ENCODE measurements around the gene MT1X.
A peak's percentile ranks its signal among the peaks of the same experiment; 100 is the strongest.

Gene MT1X

GRCh38 chr16:56640076-56640475, 42.2 kb upstream of the MT1X start:
- Histone ChIP-seq H3K4me1 (ENCODE audit: control insufficient read depth in 2 of 2, insufficient read depth in 2 of 2, low read length in 2 of 2) (peaks cover 24 to 25% of the 10 kb centered on the region in 2 donors), H3K27me3 (ENCODE audit: control insufficient read depth in 2 of 2, insufficient read depth in 2 of 2, low read length in 2 of 2) (peaks cover 18 to 27% of the 10 kb centered on the region in 2 donors), H3K9ac (ENCODE audit: low read depth in 1 of 2, low read length in 2 of 2) (no peak overlapping the region)

GRCh38 chr16:56641166-56641565, 41.1 kb upstream of the MT1X start:
- H3K9me3 ChIP-seq (ENCODE audit: control insufficient read depth in 2 of 2, low read length in 2 of 2) = no peaks in the 10 kb centered on the region
- H3K27me3 ChIP-seq (ENCODE audit: control insufficient read depth in 2 of 2, insufficient read depth in 2 of 2, low read length in 2 of 2) = peaks cover 15 to 22% of the 10 kb centered on the region in 2 donors
- no peaks in the 10 kb centered on the region for H3K36me3 ChIP-seq (ENCODE audit: control insufficient read depth in 2 of 2, insufficient read depth in 2 of 2, low read length in 2 of 2)
- no peak overlapping the region for H3K9ac ChIP-seq (ENCODE audit: low read depth in 1 of 2, low read length in 2 of 2)
- no peak overlapping the region for H3K27ac ChIP-seq (ENCODE audit: low read depth in 2 of 2, low read length in 2 of 2)
- no peak overlapping the region for H3K4me3 ChIP-seq (ENCODE audit: low read length in 2 of 2)
- H3K4me1 ChIP-seq (ENCODE audit: control insufficient read depth in 2 of 2, insufficient read depth in 2 of 2, low read length in 2 of 2) = peaks cover 24 to 25% of the 10 kb centered on the region in 2 donors

More at GRCh38 chr16:56640076-56640475, 42.2 kb upstream of the MT1X start:
- no peak overlapping the region for H3K27ac ChIP-seq (ENCODE audit: low read depth in 2 of 2, low read length in 2 of 2)
- H3K36me3 ChIP-seq (ENCODE audit: control insufficient read depth in 2 of 2, insufficient read depth in 2 of 2, low read length in 2 of 2) = no peaks in the 10 kb centered on the region
- no peak overlapping the region for H3K4me3 ChIP-seq (ENCODE audit: low read length in 2 of 2)
- H3K9me3 ChIP-seq (ENCODE audit: control insufficient read depth in 2 of 2, low read length in 2 of 2) = no peaks in the 10 kb centered on the region

GRCh38 chr16:56643080-56643778, 39.0 kb upstream of the MT1X start:
- Histone ChIP-seq H3K4me1 (ENCODE audit: control insufficient read depth in 2 of 2, insufficient read depth in 2 of 2, low read length in 2 of 2) (peaks cover 26 to 33% of the 10 kb centered on the region in 2 donors), H3K9me3 (ENCODE audit: control insufficient read depth in 2 of 2, low read length in 2 of 2) (no peaks in the 10 kb centered on the region), H3K27me3 (ENCODE audit: control insufficient read depth in 2 of 2, insufficient read depth in 2 of 2, low read length in 2 of 2) (peaks cover 3 to 16% of the 10 kb centered on the region in 2 donors), H3K4me3 (ENCODE audit: low read length in 2 of 2) (peak overlapping the region; percentile 57 to 63), H3K9ac (ENCODE audit: low read depth in 1 of 2, low read length in 2 of 2) (peak overlapping the region; percentile 72), H3K36me3 (ENCODE audit: control insufficient read depth in 2 of 2, insufficient read depth in 2 of 2, low read length in 2 of 2) (no peaks in the 10 kb centered on the region), H3K27ac (ENCODE audit: low read depth in 2 of 2, low read length in 2 of 2) (peak overlapping the region; percentile 6 to 49)

- Histone ChIP-seq H3K36me3 (ENCODE audit: control insufficient read depth in 2 of 2, insufficient read depth in 2 of 2, low read length in 2 of 2) (no peaks in the 10 kb centered on the region), H3K9me3 (ENCODE audit: control insufficient read depth in 2 of 2, low read length in 2 of 2) (no peaks in the 10 kb centered on the region), H3K27me3 (ENCODE audit: control insufficient read depth in 2 of 2, insufficient read depth in 2 of 2, low read length in 2 of 2) (peaks cover 3 to 16% of the 10 kb centered on the region in 2 donors), H3K4me1 (ENCODE audit: control insufficient read depth in 2 of 2, insufficient read depth in 2 of 2, low read length in 2 of 2) (peaks cover 26 to 33% of the 10 kb centered on the region in 2 donors), H3K27ac (ENCODE audit: low read depth in 2 of 2, low read length in 2 of 2) (peak overlapping the region; percentile 4 to 32), H3K9ac (ENCODE audit: low read depth in 1 of 2, low read length in 2 of 2) (peak overlapping the region; percentile 72), H3K4me3 (ENCODE audit: low read length in 2 of 2) (peak overlapping the region in 1 of 2 donors; percentile 57)
Measured at GRCh38 chr16:56643833-56644232, 38.4 kb upstream of the MT1X start.

GRCh38 chr16:56645311-56645710, 37.0 kb upstream of the MT1X start:
- H3K4me3 ChIP-seq (ENCODE audit: low read length in 2 of 2) = no peak overlapping the region
- no peak overlapping the region for H3K9ac ChIP-seq (ENCODE audit: low read depth in 1 of 2, low read length in 2 of 2)
- H3K36me3 ChIP-seq (ENCODE audit: control insufficient read depth in 2 of 2, insufficient read depth in 2 of 2, low read length in 2 of 2) = no peaks in the 10 kb centered on the region
- H3K4me1 ChIP-seq (ENCODE audit: control insufficient read depth in 2 of 2, insufficient read depth in 2 of 2, low read length in 2 of 2) = peaks cover 32 to 35% of the 10 kb centered on the region in 2 donors
- H3K9me3 ChIP-seq (ENCODE audit: control insufficient read depth in 2 of 2, low read length in 2 of 2) = no peaks in the 10 kb centered on the region
- H3K27me3 ChIP-seq (ENCODE audit: control insufficient read depth in 2 of 2, insufficient read depth in 2 of 2, low read length in 2 of 2) = peaks cover 0 to 16% of the 10 kb centered on the region in 2 donors
- H3K27ac ChIP-seq (ENCODE audit: low read depth in 2 of 2, low read length in 2 of 2) = no peak overlapping the region

- peaks cover 0 to 16% of the 10 kb centered on the region in 2 donors for H3K27me3 ChIP-seq (ENCODE audit: control insufficient read depth in 2 of 2, insufficient read depth in 2 of 2, low read length in 2 of 2)
- H3K9ac ChIP-seq (ENCODE audit: low read depth in 1 of 2, low read length in 2 of 2) = no peak overlapping the region
- H3K4me1 ChIP-seq (ENCODE audit: control insufficient read depth in 2 of 2, insufficient read depth in 2 of 2, low read length in 2 of 2) = peaks cover 32 to 35% of the 10 kb centered on the region in 2 donors
- H3K4me3 ChIP-seq (ENCODE audit: low read length in 2 of 2) = no peak overlapping the region
- no peaks in the 10 kb centered on the region for H3K36me3 ChIP-seq (ENCODE audit: control insufficient read depth in 2 of 2, insufficient read depth in 2 of 2, low read length in 2 of 2)
- no peak overlapping the region for H3K27ac ChIP-seq (ENCODE audit: low read depth in 2 of 2, low read length in 2 of 2)
- H3K9me3 ChIP-seq (ENCODE audit: control insufficient read depth in 2 of 2, low read length in 2 of 2) = no peaks in the 10 kb centered on the region
Measured at GRCh38 chr16:56645838-56646237, 36.4 kb upstream of the MT1X start.

GRCh38 chr16:56647641-56648431, 34.4 kb upstream of the MT1X start:
- H3K27me3 ChIP-seq (ENCODE audit: control insufficient read depth in 2 of 2, insufficient read depth in 2 of 2, low read length in 2 of 2) = peaks cover 0 to 12% of the 10 kb centered on the region in 2 donors
- H3K9ac ChIP-seq (ENCODE audit: low read depth in 1 of 2, low read length in 2 of 2) = peak overlapping the region; percentile 21 to 29
- H3K9me3 ChIP-seq (ENCODE audit: control insufficient read depth in 2 of 2, low read length in 2 of 2) = no peaks in the 10 kb centered on the region
- H3K4me1 ChIP-seq (ENCODE audit: control insufficient read depth in 2 of 2, insufficient read depth in 2 of 2, low read length in 2 of 2) = peaks cover 29 to 33% of the 10 kb centered on the region in 2 donors
- peak overlapping the region in 1 of 2 donors; percentile 13 for H3K4me3 ChIP-seq (ENCODE audit: low read length in 2 of 2)
- peak overlapping the region; percentile 57 to 68 for H3K27ac ChIP-seq (ENCODE audit: low read depth in 2 of 2, low read length in 2 of 2)
- no peaks in the 10 kb centered on the region for H3K36me3 ChIP-seq (ENCODE audit: control insufficient read depth in 2 of 2, insufficient read depth in 2 of 2, low read length in 2 of 2)

GRCh38 chr16:56649271-56649670, 33.0 kb upstream of the MT1X start:
- Histone ChIP-seq H3K9me3 (ENCODE audit: control insufficient read depth in 2 of 2, low read length in 2 of 2) (no peaks in the 10 kb centered on the region), H3K27ac (ENCODE audit: low read depth in 2 of 2, low read length in 2 of 2) (peak overlapping the region in 1 of 2 donors; percentile 44), H3K36me3 (ENCODE audit: control insufficient read depth in 2 of 2, insufficient read depth in 2 of 2, low read length in 2 of 2) (no peaks in the 10 kb centered on the region), H3K9ac (ENCODE audit: low read depth in 1 of 2, low read length in 2 of 2) (no peak overlapping the region), H3K4me3 (ENCODE audit: low read length in 2 of 2) (no peak overlapping the region), H3K27me3 (ENCODE audit: control insufficient read depth in 2 of 2, insufficient read depth in 2 of 2, low read length in 2 of 2) (peaks cover 0 to 12% of the 10 kb centered on the region in 2 donors), H3K4me1 (ENCODE audit: control insufficient read depth in 2 of 2, insufficient read depth in 2 of 2, low read length in 2 of 2) (peaks cover 20 to 22% of the 10 kb centered on the region in 2 donors)

- no peaks in the 10 kb centered on the region for H3K9me3 ChIP-seq (ENCODE audit: control insufficient read depth in 2 of 2, low read length in 2 of 2)
- peak overlapping the region; percentile 4 to 44 for H3K27ac ChIP-seq (ENCODE audit: low read depth in 2 of 2, low read length in 2 of 2)
- no peak overlapping the region for H3K4me3 ChIP-seq (ENCODE audit: low read length in 2 of 2)
- peaks cover 0 to 12% of the 10 kb centered on the region in 2 donors for H3K27me3 ChIP-seq (ENCODE audit: control insufficient read depth in 2 of 2, insufficient read depth in 2 of 2, low read length in 2 of 2)
- H3K9ac ChIP-seq (ENCODE audit: low read depth in 1 of 2, low read length in 2 of 2) = peak overlapping the region; percentile 12 to 17
- H3K36me3 ChIP-seq (ENCODE audit: control insufficient read depth in 2 of 2, insufficient read depth in 2 of 2, low read length in 2 of 2) = no peaks in the 10 kb centered on the region
- H3K4me1 ChIP-seq (ENCODE audit: control insufficient read depth in 2 of 2, insufficient read depth in 2 of 2, low read length in 2 of 2) = peaks cover 20 to 22% of the 10 kb centered on the region in 2 donors
Measured at GRCh38 chr16:56649820-56650219, 32.5 kb upstream of the MT1X start.

- H3K9ac ChIP-seq (ENCODE audit: low read depth in 1 of 2, low read length in 2 of 2) = no peak within 1 kb of the TSS
- no peak within 1 kb of the TSS for H3K27ac ChIP-seq (ENCODE audit: low read depth in 2 of 2, low read length in 2 of 2)
- H3K4me1 ChIP-seq (ENCODE audit: control insufficient read depth in 2 of 2, insufficient read depth in 2 of 2, low read length in 2 of 2) = peaks cover 20 to 22% of the 10 kb centered on the region in 2 donors
- peaks cover 0 to 6% of the 10 kb centered on the region in 2 donors for H3K27me3 ChIP-seq (ENCODE audit: control insufficient read depth in 2 of 2, insufficient read depth in 2 of 2, low read length in 2 of 2)
- no peaks in the 10 kb centered on the region for H3K9me3 ChIP-seq (ENCODE audit: control insufficient read depth in 2 of 2, low read length in 2 of 2)
- no peak within 1 kb of the TSS for H3K4me3 ChIP-seq (ENCODE audit: low read length in 2 of 2)
- no peaks in the 10 kb centered on the region for H3K36me3 ChIP-seq (ENCODE audit: control insufficient read depth in 2 of 2, insufficient read depth in 2 of 2, low read length in 2 of 2)
Measured at GRCh38 chr16:56651586-56651985, 30.7 kb upstream of the MT1X start, which contains the start of gene MT1B. Gene MT1B, plus strand, starts transcription at chr16:56651886. Its CDS starts 68 bp downstream, at chr16:56651954.

Measured in mucosa of rectum (tissue), 2 donors.